SK-N-SH treated with all-trans-retinoic acid at 6 μM for 48 hours (cell line): ENCODE results near the gene C20orf141.
A peak's percentile ranks its signal among the peaks of the same experiment; 100 is the strongest.

Experiments used
- ATAC-seq: fragments of 200-7000 bp; cut with Tn5 transposase; 3 replicates; pipeline ENCODE4 v1.9.1; 2020; ENCODE audit warnings: mild to moderate bottlenecking, moderate library complexity
- ARNTL ChIP-seq: fragments of 450-650 bp; formaldehyde crosslinking; IDR thresholded peaks from 2 replicates; pipeline ENCODE4 v1.5.0; 2020; ENCODE audit warnings: low read depth, mild to moderate bottlenecking, moderate library complexity, borderline replicate concordance
- BACH2 ChIP-seq: fragments of 250-450 bp; sonication (Bioruptor Pico); IDR thresholded peaks from 2 replicates; pipeline ENCODE4 v1.9.0; 2021; ENCODE audit warnings: mild to moderate bottlenecking, borderline replicate concordance
- CSDC2 ChIP-seq: fragments of 250-450 bp; sonication (Bioruptor Pico); IDR thresholded peaks from 2 replicates; pipeline ENCODE4 v1.5.0; 2020; ENCODE audit warnings: mild to moderate bottlenecking, moderate library complexity
- ESRRG ChIP-seq: fragments of 250-450 bp; sonication (Bioruptor Pico); IDR thresholded peaks from 2 replicates; pipeline ENCODE4 v1.6.1; 2021; ENCODE audit warnings: mild to moderate bottlenecking
- GLIS3 ChIP-seq: fragments of 250-450 bp; sonication (Bioruptor Pico); IDR thresholded peaks from 2 replicates; pipeline ENCODE4 v1.5.0; 2020; ENCODE audit warnings: mild to moderate bottlenecking, moderate library complexity
- OSR1 ChIP-seq: fragments of 250-450 bp; sonication (Bioruptor Pico); IDR thresholded peaks from 2 replicates; pipeline ENCODE4 v1.8.0; 2022; ENCODE audit warnings: moderate library complexity, mild to moderate bottlenecking, inconsistent platforms
- PPARA ChIP-seq: fragments of 250-450 bp; sonication (Bioruptor Pico); IDR thresholded peaks from 2 replicates; pipeline ENCODE4 v1.5.0; 2020; ENCODE audit warnings: mild to moderate bottlenecking, borderline replicate concordance
- RARB ChIP-seq: fragments of 250-450 bp; sonication (Bioruptor Pico); IDR thresholded peaks from 2 replicates; pipeline ENCODE4 v1.8.0; 2021; ENCODE audit warnings: mild to moderate bottlenecking, moderate library complexity
- SNAI2 ChIP-seq: fragments of 250-450 bp; sonication (Bioruptor Pico); IDR thresholded peaks from 2 replicates; pipeline ENCODE4 v1.5.0; 2020; ENCODE audit warnings: mild to moderate bottlenecking, moderate library complexity
- TOX ChIP-seq: fragments of 250-450 bp; sonication (Bioruptor Pico); IDR thresholded peaks from 2 replicates; pipeline ENCODE4 v1.8.0; 2021; ENCODE audit warnings: mild to moderate bottlenecking, moderate library complexity, borderline replicate concordance
- ZC3H10 ChIP-seq: fragments of 250-450 bp; sonication (Bioruptor Pico); IDR thresholded peaks from 2 replicates; pipeline ENCODE4 v1.5.1; 2021; ENCODE audit warnings: mild to moderate bottlenecking, moderate library complexity
- ZFP3 ChIP-seq: fragments of 250-450 bp; sonication (Bioruptor Pico); IDR thresholded peaks from 2 replicates; pipeline ENCODE4 v1.5.0; 2020; ENCODE audit warnings: mild to moderate bottlenecking, moderate library complexity
- ZFP30 ChIP-seq: fragments of 450-650 bp; formaldehyde crosslinking; IDR thresholded peaks from 2 replicates; pipeline ENCODE4 v1.5.0; 2022; ENCODE audit warnings: mild to moderate bottlenecking, moderate library complexity
- ZNF565 ChIP-seq: fragments of 450-650 bp; formaldehyde crosslinking; conservative IDR thresholded peaks from 2 replicates; pipeline ENCODE4 v1.5.0; 2020; ENCODE audit warnings: low read depth, mild to moderate bottlenecking, moderate library complexity
- ZNF70 ChIP-seq: fragments of 450-650 bp; formaldehyde crosslinking; IDR thresholded peaks from 2 replicates; pipeline ENCODE4 v1.5.0; 2020; ENCODE audit warnings: mild to moderate bottlenecking, moderate library complexity
- ZNF8 ChIP-seq: fragments of 450-650 bp; formaldehyde crosslinking; IDR thresholded peaks from 2 replicates; pipeline ENCODE4 v1.5.0; 2020; ENCODE audit warnings: mild to moderate bottlenecking, moderate library complexity
- TF ChIP-seq, protein P1 (sequence below): fragments of 250-450 bp; sonication (Bioruptor Pico); IDR thresholded peaks from 2 replicates; pipeline ENCODE4 v1.5.1; 2020; ENCODE audit warnings: low read depth, mild to moderate bottlenecking, moderate library complexity
- TF ChIP-seq, protein P2 (sequence below): fragments of 250-450 bp; sonication (Bioruptor Pico); IDR thresholded peaks from 2 replicates; pipeline ENCODE4 v1.5.1; 2021; ENCODE audit warnings: mild to moderate bottlenecking, moderate library complexity
- TF ChIP-seq, protein P3 (sequence below): fragments of 250-450 bp; sonication (Bioruptor Pico); IDR thresholded peaks from 2 replicates; pipeline ENCODE4 v1.5.0; 2020; ENCODE audit warnings: mild to moderate bottlenecking, moderate library complexity

The C20orf141 gene

DNA sequence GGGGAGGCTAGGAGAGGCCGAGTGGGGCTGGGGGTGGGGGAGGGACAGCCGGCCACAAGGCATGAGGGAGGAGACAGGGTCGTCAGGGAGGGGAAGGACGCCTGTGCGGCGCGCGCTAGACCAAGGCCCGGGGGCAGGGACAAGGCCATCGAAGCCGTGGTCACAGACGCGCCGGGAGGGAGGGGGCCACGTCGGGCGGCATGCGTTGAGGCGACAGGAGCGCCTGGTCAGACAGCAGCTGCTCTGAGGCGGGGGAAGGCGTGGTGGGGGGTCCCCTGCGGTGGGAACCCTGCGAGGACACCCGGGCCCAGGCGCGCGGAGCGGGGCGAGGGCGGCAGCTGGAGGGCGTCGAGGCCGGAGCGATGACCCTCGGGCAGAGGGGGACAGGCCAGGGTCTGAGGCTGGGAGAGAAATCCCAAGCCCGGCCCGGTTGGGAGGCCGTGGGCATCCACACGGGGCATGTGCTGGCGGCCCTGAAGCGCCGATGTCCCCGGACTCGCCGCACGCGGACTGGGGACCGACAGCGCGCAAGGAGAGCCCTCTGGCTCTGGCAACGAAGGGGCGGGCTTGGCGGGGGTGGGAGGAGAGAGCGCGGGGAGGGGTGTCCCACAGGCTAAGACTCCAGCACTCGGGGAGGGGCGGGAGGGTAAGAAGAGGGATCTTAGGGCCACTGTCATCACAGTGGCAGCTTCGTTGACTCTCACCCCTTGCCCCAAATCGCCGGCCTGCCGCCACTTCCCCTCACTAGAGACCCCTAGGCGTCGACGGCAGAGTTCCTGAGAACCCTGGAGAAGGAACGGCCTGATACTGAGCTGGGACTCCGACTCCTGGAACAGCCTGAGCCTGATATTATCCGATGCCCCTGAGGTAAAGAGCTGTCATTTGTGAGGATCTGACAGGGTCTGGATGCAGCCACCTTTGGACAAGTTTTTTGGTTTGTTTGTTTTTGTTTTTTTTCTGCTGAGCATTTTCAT, 6.4 kb downstream of the C20orf141 start:
- TF ChIP-seq ZNF565: no peak
- TF ChIP-seq GLIS3: no peak
- no peak for TF ChIP-seq SNAI2 (CRISPR knock-in tag)
- TF ChIP-seq CSDC2 (CRISPR knock-in tag): no peak
- TF ChIP-seq TOX: no peak
- no peak for TF ChIP-seq OSR1
- no peak for TF ChIP-seq BACH2
- TF ChIP-seq ZFP3 (CRISPR knock-in tag): no peak
- no peak for TF ChIP-seq ARNTL
- TF ChIP-seq, protein P1, sequence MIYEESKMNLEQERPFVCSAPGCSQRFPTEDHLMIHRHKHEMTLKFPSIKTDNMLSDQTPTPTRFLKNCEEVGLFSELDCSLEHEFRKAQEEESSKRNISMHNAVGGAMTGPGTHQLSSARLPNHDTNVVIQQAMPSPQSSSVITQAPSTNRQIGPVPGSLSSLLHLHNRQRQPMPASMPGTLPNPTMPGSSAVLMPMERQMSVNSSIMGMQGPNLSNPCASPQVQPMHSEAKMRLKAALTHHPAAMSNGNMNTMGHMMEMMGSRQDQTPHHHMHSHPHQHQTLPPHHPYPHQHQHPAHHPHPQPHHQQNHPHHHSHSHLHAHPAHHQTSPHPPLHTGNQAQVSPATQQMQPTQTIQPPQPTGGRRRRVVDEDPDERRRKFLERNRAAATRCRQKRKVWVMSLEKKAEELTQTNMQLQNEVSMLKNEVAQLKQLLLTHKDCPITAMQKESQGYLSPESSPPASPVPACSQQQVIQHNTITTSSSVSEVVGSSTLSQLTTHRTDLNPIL: no peak
- TF ChIP-seq, protein P2, sequence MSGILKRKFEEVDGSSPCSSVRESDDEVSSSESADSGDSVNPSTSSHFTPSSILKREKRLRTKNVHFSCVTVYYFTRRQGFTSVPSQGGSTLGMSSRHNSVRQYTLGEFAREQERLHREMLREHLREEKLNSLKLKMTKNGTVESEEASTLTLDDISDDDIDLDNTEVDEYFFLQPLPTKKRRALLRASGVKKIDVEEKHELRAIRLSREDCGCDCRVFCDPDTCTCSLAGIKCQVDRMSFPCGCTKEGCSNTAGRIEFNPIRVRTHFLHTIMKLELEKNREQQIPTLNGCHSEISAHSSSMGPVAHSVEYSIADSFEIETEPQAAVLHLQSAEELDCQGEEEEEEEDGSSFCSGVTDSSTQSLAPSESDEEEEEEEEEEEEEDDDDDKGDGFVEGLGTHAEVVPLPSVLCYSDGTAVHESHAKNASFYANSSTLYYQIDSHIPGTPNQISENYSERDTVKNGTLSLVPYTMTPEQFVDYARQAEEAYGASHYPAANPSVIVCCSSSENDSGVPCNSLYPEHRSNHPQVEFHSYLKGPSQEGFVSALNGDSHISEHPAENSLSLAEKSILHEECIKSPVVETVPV (CRISPR knock-in tag): no peak
- TF ChIP-seq PPARA: no peak
- no peak for TF ChIP-seq ZC3H10 (CRISPR knock-in tag)
- no peak for TF ChIP-seq ZNF70
- peak; percentile 38 for ATAC-seq

DNA sequence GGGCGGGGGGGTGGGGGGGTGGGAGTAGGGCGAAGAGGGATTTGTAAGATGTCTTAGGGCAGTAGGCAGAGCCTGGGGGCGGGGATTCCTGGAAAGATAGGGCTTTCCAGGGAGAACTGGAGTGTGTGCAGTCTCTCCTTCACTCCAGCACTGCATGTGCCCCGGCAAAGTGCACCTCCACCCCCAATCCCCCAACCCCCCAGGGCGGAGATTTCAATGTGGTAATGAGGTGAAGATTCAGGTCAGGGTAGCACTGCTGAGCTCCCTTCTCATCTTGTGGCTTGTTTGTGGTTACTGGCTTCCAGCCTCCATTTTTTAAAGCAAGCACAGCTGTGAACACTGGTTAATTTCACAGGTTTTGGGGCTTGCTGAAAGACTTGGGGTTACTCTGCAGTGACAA, 7.3 kb downstream of the C20orf141 start:
- TF ChIP-seq ARNTL (no peak), ZNF565 (no peak), ZC3H10 (CRISPR knock-in tag) (no peak), GLIS3 (no peak), TOX (no peak), CSDC2 (CRISPR knock-in tag) (no peak), ZNF70 (no peak), SNAI2 (CRISPR knock-in tag) (no peak), ZNF8 (CRISPR knock-in tag) (no peak), ZFP30 (CRISPR knock-in tag) (no peak)
- TF ChIP-seq, protein P1: no peak
- ATAC-seq: peak; percentile 30; the same call in 2 of the 3 replicates

DNA sequence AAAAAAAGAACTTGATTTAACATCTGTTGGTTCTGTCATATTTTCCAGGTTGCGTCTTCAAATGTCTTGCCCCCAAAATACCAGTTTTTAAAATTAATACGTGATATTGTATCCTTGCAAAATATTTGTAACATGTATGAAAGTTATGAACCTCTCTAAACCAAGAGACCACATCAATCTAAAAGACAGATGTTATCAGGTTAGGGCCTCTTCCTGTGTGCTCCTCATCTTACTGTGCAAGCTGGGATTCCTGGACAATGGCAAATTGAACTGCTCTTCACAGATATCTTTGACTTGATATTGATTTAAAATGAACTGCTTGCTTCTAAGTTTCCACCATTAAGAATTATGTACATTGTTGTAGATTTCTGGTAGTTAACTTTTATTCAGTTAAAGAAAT, 11.0 kb downstream of the C20orf141 start:
- TF ChIP-seq, protein P2 (CRISPR knock-in tag): no peak
- no peak for TF ChIP-seq TOX
- TF ChIP-seq ZNF70: no peak
- no peak for TF ChIP-seq OSR1
- TF ChIP-seq PPARA: no peak
- TF ChIP-seq, protein P3, sequence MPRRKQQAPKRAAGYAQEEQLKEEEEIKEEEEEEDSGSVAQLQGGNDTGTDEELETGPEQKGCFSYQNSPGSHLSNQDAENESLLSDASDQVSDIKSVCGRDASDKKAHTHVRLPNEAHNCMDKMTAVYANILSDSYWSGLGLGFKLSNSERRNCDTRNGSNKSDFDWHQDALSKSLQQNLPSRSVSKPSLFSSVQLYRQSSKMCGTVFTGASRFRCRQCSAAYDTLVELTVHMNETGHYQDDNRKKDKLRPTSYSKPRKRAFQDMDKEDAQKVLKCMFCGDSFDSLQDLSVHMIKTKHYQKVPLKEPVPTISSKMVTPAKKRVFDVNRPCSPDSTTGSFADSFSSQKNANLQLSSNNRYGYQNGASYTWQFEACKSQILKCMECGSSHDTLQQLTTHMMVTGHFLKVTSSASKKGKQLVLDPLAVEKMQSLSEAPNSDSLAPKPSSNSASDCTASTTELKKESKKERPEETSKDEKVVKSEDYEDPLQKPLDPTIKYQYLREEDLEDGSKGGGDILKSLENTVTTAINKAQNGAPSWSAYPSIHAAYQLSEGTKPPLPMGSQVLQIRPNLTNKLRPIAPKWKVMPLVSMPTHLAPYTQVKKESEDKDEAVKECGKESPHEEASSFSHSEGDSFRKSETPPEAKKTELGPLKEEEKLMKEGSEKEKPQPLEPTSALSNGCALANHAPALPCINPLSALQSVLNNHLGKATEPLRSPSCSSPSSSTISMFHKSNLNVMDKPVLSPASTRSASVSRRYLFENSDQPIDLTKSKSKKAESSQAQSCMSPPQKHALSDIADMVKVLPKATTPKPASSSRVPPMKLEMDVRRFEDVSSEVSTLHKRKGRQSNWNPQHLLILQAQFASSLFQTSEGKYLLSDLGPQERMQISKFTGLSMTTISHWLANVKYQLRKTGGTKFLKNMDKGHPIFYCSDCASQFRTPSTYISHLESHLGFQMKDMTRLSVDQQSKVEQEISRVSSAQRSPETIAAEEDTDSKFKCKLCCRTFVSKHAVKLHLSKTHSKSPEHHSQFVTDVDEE: no peak
- TF ChIP-seq SNAI2 (CRISPR knock-in tag): no peak
- TF ChIP-seq ARNTL: no peak
- no peak for TF ChIP-seq BACH2
- TF ChIP-seq RARB (CRISPR knock-in tag): no peak
- no peak for TF ChIP-seq ZFP3 (CRISPR knock-in tag)
- TF ChIP-seq ESRRG (CRISPR knock-in tag): no peak
- no peak for ATAC-seq

DNA sequence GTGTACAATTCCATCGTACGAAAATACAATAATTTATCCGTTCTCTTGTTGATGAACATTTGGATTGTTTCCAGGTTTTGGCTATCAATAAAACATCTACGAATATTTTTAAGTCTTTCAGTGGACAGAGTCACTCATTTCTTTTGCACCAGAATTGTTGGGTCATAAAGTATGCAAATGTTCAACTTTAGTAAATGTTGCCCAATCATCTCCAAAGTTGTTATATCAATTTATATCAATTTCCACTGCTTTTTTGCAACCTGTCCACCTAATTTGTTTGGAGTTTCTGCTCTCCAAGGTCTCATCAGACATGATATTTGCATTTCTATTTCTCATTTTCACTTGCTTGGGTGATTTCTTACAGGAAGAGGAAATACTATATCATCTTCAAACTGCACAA, 11.9 kb downstream of the C20orf141 start:
- ATAC-seq: no peak

More for the DNA sequence above, 11.9 kb downstream of the C20orf141 start:
- TF ChIP-seq RARB (CRISPR knock-in tag) (no peak), ZNF70 (no peak)
- TF ChIP-seq, all 23 proteins: peak for 0
